ENCODE measurements around the gene SEPTIN5.

GRCh38 chr22:19760951-19761724, 46.8 kb downstream of the SEPTIN5 start:
- TF ChIP-seq CTCF (IDR thresholded peaks at IDR 0.05; ENCODE audit: insufficient read depth, low read depth, low read length) (no peak), EZH2 (IDR thresholded peaks at IDR 0.05; ENCODE audit: insufficient read depth, low read length) (peak; percentile 94)

All from astrocyte (in vitro differentiated cells and primary cell).